Measurements from ENCODE around the gene SERPINA7.

Gene SERPINA7, protein sequence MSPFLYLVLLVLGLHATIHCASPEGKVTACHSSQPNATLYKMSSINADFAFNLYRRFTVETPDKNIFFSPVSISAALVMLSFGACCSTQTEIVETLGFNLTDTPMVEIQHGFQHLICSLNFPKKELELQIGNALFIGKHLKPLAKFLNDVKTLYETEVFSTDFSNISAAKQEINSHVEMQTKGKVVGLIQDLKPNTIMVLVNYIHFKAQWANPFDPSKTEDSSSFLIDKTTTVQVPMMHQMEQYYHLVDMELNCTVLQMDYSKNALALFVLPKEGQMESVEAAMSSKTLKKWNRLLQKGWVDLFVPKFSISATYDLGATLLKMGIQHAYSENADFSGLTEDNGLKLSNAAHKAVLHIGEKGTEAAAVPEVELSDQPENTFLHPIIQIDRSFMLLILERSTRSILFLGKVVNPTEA

GRCh38 chrX:106038625-106039024 lies at the start of gene SERPINA7:
Gene SERPINA7, minus strand, starts transcription at chrX:106038727. Its CDS starts 1,669 bp downstream, at chrX:106037058.
- TF ChIP-seq, protein P1, sequence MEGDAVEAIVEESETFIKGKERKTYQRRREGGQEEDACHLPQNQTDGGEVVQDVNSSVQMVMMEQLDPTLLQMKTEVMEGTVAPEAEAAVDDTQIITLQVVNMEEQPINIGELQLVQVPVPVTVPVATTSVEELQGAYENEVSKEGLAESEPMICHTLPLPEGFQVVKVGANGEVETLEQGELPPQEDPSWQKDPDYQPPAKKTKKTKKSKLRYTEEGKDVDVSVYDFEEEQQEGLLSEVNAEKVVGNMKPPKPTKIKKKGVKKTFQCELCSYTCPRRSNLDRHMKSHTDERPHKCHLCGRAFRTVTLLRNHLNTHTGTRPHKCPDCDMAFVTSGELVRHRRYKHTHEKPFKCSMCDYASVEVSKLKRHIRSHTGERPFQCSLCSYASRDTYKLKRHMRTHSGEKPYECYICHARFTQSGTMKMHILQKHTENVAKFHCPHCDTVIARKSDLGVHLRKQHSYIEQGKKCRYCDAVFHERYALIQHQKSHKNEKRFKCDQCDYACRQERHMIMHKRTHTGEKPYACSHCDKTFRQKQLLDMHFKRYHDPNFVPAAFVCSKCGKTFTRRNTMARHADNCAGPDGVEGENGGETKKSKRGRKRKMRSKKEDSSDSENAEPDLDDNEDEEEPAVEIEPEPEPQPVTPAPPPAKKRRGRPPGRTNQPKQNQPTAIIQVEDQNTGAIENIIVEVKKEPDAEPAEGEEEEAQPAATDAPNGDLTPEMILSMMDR (conservative IDR thresholded peaks at IDR 0.05; ENCODE audit: low read depth) = no peak
- H3K27ac ChIP-seq = no peak within 1 kb of the TSS
- no peak for DNase-seq (ENCODE audit: low spot score)
- ChIA-PET POLR2A (ENCODE audit: low non-redundant PET) (no interaction called here), CTCF (no interaction called here)

GRCh38 chrX:106069048-106069447 lies 30.5 kb upstream of the SERPINA7 start:
- no peak overlapping the region for H3K27ac ChIP-seq
- DNase-seq (ENCODE audit: low spot score) = no peak
- ChIA-PET CTCF (no interaction called here), POLR2A (ENCODE audit: low non-redundant PET) (no interaction called here)
- TF ChIP-seq, protein P1 (conservative IDR thresholded peaks at IDR 0.05; ENCODE audit: low read depth) = no peak

DNA sequence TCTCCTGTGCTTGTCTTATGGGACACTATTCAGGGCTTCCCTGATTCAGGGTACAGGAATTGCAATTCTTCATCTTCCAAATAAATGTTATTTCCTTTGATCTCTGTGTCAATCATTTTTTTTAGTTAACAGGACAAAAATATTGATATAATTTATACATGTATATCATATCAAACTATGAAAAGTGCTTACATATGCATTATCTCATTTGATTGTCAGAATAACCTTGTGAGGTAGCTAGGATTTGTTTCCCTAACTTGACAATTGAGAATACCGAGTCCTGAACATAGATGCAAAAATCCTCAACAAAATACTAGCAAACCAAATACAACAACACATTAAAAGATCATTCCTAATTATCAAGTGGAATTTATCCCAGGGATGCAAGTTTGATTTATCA lies 11.5 kb upstream of the SERPINA7 start:
- TF ChIP-seq, protein P1 (conservative IDR thresholded peaks at IDR 0.05; ENCODE audit: low read depth) = no peak

DNA sequence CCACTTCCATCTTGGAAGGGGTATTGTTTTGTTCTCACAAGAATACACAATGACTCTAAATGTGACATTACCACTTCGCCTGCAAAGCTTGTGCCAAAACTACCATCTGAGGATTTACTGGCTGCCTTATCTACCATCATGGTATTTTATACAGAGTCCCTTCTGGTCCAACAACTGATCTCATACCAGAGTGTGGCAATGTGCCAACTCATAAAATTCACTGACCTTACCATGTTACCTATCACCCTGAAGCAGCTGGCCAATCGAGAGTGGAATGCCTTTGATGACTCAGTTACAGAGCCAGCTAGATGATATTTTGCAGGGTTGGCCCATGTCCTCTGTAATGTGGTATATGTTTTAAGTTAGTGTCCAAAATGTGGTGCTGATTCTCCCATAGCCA lies 3.8 kb upstream of the SERPINA7 start:
- CTCF ChIA-PET = no interaction called here
- DNase-seq (ENCODE audit: low spot score) = no peak
- TF ChIP-seq, protein P1 (conservative IDR thresholded peaks at IDR 0.05; ENCODE audit: low read depth) = no peak
- POLR2A ChIA-PET (ENCODE audit: low non-redundant PET) = no interaction called here
- no peak overlapping the region for H3K27ac ChIP-seq

More for the DNA sequence above, 11.5 kb upstream of the SERPINA7 start:
- ChIA-PET POLR2A (ENCODE audit: low non-redundant PET) (no interaction called here), CTCF (no interaction called here)
- no peak for DNase-seq (ENCODE audit: low spot score)
- no peak overlapping the region for H3K27ac ChIP-seq

DNA sequence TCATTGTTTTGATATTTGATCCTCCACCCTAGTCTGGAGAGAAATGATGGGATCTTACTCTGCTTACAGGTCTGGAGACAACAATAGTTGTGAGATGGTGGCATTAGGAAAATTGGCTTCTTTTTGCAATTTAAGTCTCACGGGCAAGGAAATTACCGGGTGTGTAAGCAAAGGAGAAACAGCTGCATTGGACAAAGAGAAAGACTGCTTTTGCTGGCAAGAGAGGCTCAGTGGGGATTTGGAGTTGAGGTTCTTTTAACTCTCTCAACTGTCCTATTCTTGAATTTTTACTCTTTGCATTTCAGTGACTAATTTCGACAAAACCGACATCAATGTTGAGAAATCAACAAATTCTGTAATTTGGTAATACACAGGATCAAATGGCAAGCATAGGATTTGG lies 2.3 kb upstream of the SERPINA7 start:
- TF ChIP-seq, protein P1 (conservative IDR thresholded peaks at IDR 0.05; ENCODE audit: low read depth) = no peak
- ChIA-PET POLR2A (ENCODE audit: low non-redundant PET) (no interaction called here), CTCF (no interaction called here)
- no peak for DNase-seq (ENCODE audit: low spot score)
- H3K27ac ChIP-seq = no peak overlapping the region

- no peak overlapping the region for H3K27ac ChIP-seq
- TF ChIP-seq, protein P1 (conservative IDR thresholded peaks at IDR 0.05; ENCODE audit: low read depth) = no peak
- CTCF ChIA-PET = interaction anchor here (0.7 kb wide), 1 partner anchor 1601 kb away, joined by 3 read pairs; no protein-coding TSS in a partner anchor
- DNase-seq (ENCODE audit: low spot score) = peak; percentile 1
- POLR2A ChIA-PET (ENCODE audit: low non-redundant PET) = no interaction called here
Measured at GRCh38 chrX:106039920-106040319, 1.4 kb upstream of the SERPINA7 start.

Data from RWPE1 (cell line).